Measurements from ENCODE around the gene ONECUT1.

ONECUT1 gene

DNA sequence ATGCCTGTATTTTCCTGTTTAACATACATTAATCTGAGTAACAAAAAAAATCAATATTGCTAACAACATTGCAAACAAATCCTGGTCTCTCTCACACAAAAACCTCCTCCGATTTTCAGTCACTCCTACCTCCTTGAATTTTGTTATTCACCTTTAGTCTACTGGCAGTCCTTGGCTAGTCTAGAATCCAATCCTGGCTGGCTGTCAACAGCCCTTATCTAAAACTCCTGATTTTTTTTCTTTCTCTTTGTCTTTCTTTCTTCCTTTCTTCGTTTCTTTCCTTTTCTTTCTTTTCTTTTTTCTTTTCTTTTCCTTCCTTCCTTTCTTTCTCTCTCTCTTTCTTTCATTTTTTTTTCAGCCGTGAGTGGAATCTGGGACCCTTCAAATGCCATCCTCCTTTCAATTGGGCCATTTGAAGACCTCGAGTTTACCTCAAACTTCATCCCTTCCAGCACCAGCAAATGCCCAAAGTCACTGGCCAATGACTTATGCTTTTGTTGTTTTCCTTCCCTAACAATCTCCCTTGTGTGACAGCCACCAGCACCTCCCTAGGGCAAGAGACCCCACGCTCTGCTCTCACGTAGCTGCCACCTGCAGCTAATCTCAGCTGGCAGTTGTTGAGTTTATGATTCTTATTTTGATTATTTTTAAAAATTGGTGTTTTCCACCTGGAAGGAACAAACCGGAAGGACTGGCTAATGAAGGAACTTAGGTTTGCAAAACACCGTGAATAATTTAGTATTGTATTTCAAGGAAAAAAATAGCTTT lies 6.8 kb upstream of the ONECUT1 start:
- Histone ChIP-seq H3K36me3 (ENCODE audit: insufficient read depth, low read length) (no peaks in the 10 kb centered on the region; the same call in 1 of the 2 replicates), H3K4me1 (ENCODE audit: insufficient read depth, low read length) (peaks cover 80% of the 10 kb centered on the region), H3K27me3 (ENCODE audit: insufficient read depth, low read length) (peaks cover 100% of the 10 kb centered on the region), H3K9ac (ENCODE audit: low read depth, low read length) (no peak overlapping the region), H3K9me3 (ENCODE audit: insufficient read depth, low read depth, low read length) (no peaks in the 10 kb centered on the region), H3K27ac (ENCODE audit: low read depth, low read length) (no peak overlapping the region), H3K4me3 (ENCODE audit: low read length) (no peak overlapping the region)
- WGBS = 30% methylated on average over 7 of the region's 8 CpGs

DNA sequence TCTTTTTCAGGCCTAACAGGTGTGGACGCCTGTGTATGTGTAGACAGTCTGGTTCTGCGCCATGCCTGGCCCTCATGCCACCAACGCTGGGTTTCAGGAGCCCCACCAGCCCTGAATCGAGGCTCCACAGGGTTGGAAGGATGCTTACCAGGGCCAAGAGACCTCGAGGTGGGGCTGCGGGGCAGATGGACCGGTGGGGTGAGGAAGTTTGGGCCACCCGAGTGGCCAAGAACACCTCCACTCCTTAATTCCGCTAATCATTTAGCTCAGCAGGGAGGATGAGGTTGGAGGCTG lies 6.0 kb upstream of the ONECUT1 start:
- no peaks in the 10 kb centered on the region; the same call in 1 of the 2 replicates for H3K36me3 ChIP-seq (ENCODE audit: insufficient read depth, low read length)
- H3K27me3 ChIP-seq (ENCODE audit: insufficient read depth, low read length) = peaks cover 100% of the 10 kb centered on the region
- 47% methylated on average over 7 of the region's 9 CpGs for WGBS
- H3K4me3 ChIP-seq (ENCODE audit: low read length) = no peak overlapping the region
- H3K4me1 ChIP-seq (ENCODE audit: insufficient read depth, low read length) = peaks cover 79% of the 10 kb centered on the region
- H3K9ac ChIP-seq (ENCODE audit: low read depth, low read length) = no peak overlapping the region
- H3K27ac ChIP-seq (ENCODE audit: low read depth, low read length) = no peak overlapping the region
- H3K9me3 ChIP-seq (ENCODE audit: insufficient read depth, low read depth, low read length) = no peaks in the 10 kb centered on the region

DNA sequence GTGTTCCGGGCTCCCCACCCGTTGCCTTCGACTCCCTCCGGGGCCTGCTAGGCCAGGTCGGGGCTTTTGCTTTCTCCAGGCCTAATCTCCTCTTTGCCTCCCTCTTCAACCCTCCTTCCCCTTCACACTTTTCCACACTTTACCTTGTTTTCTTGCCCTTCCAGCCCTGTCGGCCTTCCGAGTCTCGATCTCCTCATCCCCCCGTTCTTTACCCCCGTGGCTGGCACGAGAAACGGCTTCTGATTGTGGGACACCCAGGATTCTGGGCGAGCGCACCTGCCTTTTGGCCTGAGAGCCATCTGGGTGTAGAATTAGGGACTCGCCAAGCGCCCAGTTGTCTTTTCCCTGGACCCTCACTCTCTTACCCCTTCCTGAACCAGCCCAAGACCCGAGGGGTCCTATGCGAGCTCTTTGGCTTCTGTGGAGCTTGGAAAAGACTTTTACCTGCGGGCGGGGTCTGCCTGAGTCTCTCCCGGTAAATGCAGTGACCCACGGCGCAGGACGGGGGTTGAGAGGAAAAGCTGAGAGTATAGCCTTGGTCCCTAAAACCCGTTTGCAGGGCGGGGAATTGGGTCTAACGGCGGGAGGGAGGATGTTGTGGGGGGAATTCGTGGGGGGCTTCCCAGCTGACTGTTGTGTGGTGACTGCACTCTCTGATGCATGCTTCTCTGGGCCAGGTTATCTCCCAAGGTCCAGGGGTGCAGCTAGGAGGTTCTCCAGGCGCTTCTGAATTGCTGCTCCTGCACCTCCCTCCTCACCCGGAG lies 5.5 kb upstream of the ONECUT1 start:
- H3K9ac ChIP-seq (ENCODE audit: low read depth, low read length) = no peak overlapping the region
- 32% methylated on average over 31 of the region's 31 CpGs for WGBS
- no peak overlapping the region for H3K27ac ChIP-seq (ENCODE audit: low read depth, low read length)
- no peaks in the 10 kb centered on the region for H3K9me3 ChIP-seq (ENCODE audit: insufficient read depth, low read depth, low read length)
- peaks cover 100% of the 10 kb centered on the region for H3K27me3 ChIP-seq (ENCODE audit: insufficient read depth, low read length)
- H3K36me3 ChIP-seq (ENCODE audit: insufficient read depth, low read length) = no peaks in the 10 kb centered on the region; the same call in 1 of the 2 replicates
- H3K4me1 ChIP-seq (ENCODE audit: insufficient read depth, low read length) = peaks cover 79% of the 10 kb centered on the region
- H3K4me3 ChIP-seq (ENCODE audit: low read length) = peak overlapping the region; percentile 13; the same call in 1 of the 2 replicates

DNA sequence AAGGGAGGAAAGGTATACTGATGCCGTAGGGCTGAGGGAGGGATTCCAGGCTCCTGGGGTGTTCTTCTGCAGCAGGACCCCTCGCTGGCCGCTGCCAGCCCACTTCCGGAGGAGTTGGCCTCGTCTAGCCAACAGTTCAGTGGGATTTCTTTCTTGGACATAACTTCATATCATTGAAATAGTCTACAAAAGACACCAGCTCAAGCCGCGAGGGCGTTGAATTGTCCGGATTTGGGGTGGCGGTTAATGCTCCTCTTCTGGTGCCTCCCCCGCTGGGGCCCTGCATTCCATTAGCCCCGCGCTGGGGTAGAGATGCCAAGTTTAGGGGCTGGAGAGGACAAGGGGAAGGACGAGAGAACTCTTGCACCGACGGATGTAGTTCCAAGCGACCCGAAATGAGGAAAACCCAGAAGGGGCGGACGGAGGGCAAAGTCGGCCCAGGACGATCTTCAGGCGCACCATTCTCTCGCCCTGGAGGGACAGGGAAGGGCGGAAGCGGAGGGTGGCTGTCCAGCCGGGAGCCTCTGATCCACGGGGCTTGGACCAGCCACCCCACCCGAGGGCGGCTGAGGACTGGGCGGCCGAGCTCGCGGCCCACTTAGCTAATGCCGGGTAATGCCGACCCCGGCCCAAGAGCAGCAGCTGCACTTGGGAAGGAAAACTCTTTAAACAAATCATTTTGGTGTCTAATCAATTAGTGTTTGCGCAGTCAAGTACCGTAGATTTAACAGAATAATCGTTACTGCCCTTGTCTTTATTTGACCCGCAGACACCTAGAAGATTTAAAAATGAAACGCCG lies 4.7 kb upstream of the ONECUT1 start:
- Histone ChIP-seq H3K4me3 (ENCODE audit: low read length) (peak overlapping the region; percentile 13; the same call in 1 of the 2 replicates), H3K4me1 (ENCODE audit: insufficient read depth, low read length) (peaks cover 74% of the 10 kb centered on the region), H3K9ac (ENCODE audit: low read depth, low read length) (no peak overlapping the region), H3K27me3 (ENCODE audit: insufficient read depth, low read length) (peaks cover 99% of the 10 kb centered on the region), H3K9me3 (ENCODE audit: insufficient read depth, low read depth, low read length) (no peaks in the 10 kb centered on the region), H3K36me3 (ENCODE audit: insufficient read depth, low read length) (no peaks in the 10 kb centered on the region), H3K27ac (ENCODE audit: low read depth, low read length) (no peak overlapping the region)
- 28% methylated on average over 43 of the region's 43 CpGs for WGBS

DNA sequence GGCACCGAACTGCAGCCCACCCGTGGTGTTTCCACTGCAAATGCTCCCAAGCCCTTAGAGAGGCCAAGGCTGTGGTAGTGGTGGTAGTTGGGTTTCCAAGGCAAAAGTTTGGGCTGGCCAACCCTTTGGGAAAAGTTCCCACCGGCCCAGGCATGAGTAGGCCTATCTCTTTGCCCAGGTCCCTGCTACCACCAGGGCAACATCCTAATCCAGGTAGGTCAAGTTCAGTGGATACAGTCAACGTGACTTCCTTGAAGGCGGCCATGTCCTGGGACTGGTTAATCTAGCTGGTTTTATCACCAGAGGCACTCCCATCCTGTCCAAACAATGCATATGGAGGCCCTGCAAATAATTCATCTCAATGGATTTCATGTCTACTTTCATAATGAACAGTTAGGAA lies 1.6 kb upstream of the ONECUT1 start:
- Histone ChIP-seq H3K27ac (ENCODE audit: low read depth, low read length) (no peak overlapping the region), H3K27me3 (ENCODE audit: insufficient read depth, low read length) (peaks cover 99% of the 10 kb centered on the region), H3K9ac (ENCODE audit: low read depth, low read length) (no peak overlapping the region), H3K4me3 (ENCODE audit: low read length) (peak overlapping the region; percentile 60; the same call in 1 of the 2 replicates), H3K4me1 (ENCODE audit: insufficient read depth, low read length) (peaks cover 53% of the 10 kb centered on the region), H3K36me3 (ENCODE audit: insufficient read depth, low read length) (no peaks in the 10 kb centered on the region), H3K9me3 (ENCODE audit: insufficient read depth, low read depth, low read length) (no peaks in the 10 kb centered on the region)
- 36% methylated on average over 5 of the region's 5 CpGs for WGBS

DNA sequence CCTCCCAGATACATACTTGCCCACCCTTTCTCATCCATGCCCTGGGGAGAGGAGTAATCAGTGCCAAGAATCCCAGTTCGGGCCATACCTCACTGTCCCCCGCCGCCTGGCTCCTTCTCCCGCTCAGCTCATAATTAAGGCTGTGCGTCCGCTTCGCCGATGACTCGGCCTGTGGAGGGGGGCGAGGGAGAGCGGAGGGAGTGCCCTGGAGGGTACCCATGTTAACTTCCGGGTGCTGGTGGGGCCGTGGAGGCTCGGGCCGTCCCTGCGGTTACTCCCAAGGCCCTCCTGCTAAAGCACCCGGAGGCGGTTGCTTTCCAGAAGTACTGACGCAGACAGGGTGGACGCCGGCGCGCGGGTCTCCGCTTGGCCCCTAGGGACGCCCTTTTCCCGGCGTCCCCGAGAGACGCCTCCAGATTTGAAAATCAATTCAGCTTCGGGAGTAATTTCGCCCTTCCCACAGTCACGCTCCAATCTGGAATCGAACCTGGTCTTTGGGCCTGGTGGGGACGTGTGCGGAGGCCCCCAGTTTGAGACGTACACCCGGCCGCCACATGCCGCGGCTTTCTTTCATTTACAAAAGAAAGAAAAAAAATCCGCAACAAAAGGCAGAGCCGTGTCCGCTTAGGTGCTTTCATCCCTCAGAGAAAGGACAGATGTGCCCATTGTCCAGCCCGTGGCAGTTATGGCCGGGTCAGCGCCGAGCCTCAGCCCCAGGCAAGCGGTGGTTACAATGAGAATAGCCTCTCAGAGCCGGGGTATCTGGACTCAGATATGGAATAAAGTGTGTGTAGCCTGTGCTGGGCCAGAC lies 1.0 kb upstream of the ONECUT1 start:
- Histone ChIP-seq H3K27me3 (ENCODE audit: insufficient read depth, low read length) (peaks cover 99% of the 10 kb centered on the region), H3K27ac (ENCODE audit: low read depth, low read length) (no peak overlapping the region), H3K9me3 (ENCODE audit: insufficient read depth, low read depth, low read length) (no peaks in the 10 kb centered on the region), H3K9ac (ENCODE audit: low read depth, low read length) (no peak overlapping the region), H3K4me3 (ENCODE audit: low read length) (peak overlapping the region; percentile 60), H3K36me3 (ENCODE audit: insufficient read depth, low read length) (no peaks in the 10 kb centered on the region), H3K4me1 (ENCODE audit: insufficient read depth, low read length) (peaks cover 49% of the 10 kb centered on the region)
- WGBS = 3% methylated on average over 50 of the region's 50 CpGs

DNA sequence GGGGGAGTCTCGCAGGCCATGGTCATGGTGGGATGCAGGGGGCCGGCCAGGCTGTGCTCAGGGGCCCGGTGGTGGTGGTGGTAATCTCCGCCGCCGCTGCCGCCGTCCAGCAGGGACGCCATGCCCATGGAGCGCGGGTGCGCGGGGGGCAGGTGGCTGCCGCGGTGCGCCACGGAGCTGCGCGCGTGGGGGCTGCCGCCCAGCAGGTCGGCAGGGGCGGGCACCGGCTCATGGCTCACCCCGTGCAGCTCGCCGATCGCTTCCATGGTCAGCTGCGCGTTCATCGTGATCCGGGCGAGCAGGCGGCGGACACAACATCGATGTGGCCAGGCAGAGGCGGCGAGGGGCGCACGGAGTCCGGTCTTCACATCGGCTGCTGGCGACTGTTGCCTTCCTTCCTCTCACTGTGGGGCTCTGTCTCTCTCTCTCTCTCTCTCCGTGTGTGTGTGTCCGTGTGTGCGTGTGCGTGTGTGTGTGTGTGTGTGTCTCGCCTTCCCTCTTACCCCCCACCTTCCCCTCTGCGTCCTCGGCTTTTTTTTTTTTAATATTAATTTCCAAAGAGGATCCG lies 451 bp downstream of the ONECUT1 start:
- H3K9ac ChIP-seq (ENCODE audit: low read depth, low read length) = no peak overlapping the region
- peaks cover 50% of the 10 kb centered on the region for H3K4me1 ChIP-seq (ENCODE audit: insufficient read depth, low read length)
- no peak overlapping the region for H3K27ac ChIP-seq (ENCODE audit: low read depth, low read length)
- H3K36me3 ChIP-seq (ENCODE audit: insufficient read depth, low read length) = no peaks in the 10 kb centered on the region
- H3K4me3 ChIP-seq (ENCODE audit: low read length) = peak overlapping the region; percentile 60
- 2% methylated on average over 46 of the region's 51 CpGs for WGBS
- H3K9me3 ChIP-seq (ENCODE audit: insufficient read depth, low read depth, low read length) = no peaks in the 10 kb centered on the region
- H3K27me3 ChIP-seq (ENCODE audit: insufficient read depth, low read length) = peaks cover 99% of the 10 kb centered on the region

DNA sequence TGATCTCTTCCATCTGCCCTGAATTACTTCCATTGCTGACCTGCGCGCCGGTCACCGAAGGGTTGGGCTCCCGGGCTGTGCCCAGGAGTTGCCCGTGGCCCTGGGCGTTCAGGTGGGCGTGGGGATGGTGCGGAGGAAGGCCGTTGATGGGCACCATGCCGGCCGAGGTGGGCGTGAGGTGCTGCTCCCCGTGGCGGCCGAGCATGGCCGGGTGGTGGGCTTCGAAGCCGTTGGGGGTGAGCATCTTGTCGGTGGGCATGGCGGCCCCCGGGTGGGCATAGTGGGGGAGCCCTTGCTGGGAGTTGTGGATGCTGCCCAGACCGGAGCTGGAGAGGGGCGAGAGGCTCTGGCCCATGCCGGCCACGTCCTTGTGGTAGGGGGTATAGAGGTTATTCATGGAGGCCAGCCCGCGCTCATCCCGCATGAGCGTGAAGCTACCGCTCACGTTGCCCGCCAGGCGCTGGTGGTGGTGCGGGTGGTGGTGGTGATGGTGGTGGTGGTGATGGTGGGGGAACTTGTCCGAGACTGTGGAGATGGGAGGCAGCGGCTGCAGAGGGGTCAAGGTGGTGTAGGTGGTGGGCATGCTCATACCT lies 1.0 kb downstream of the ONECUT1 start:
- Histone ChIP-seq H3K4me1 (ENCODE audit: insufficient read depth, low read length) (peaks cover 44% of the 10 kb centered on the region), H3K27ac (ENCODE audit: low read depth, low read length) (no peak overlapping the region), H3K27me3 (ENCODE audit: insufficient read depth, low read length) (peaks cover 99% of the 10 kb centered on the region), H3K36me3 (ENCODE audit: insufficient read depth, low read length) (no peaks in the 10 kb centered on the region), H3K9ac (ENCODE audit: low read depth, low read length) (no peak overlapping the region), H3K4me3 (ENCODE audit: low read length) (peak overlapping the region; percentile 60; the same call in 1 of the 2 replicates), H3K9me3 (ENCODE audit: insufficient read depth, low read depth, low read length) (no peaks in the 10 kb centered on the region)
- 11% methylated on average over 37 of the region's 37 CpGs for WGBS

DNA sequence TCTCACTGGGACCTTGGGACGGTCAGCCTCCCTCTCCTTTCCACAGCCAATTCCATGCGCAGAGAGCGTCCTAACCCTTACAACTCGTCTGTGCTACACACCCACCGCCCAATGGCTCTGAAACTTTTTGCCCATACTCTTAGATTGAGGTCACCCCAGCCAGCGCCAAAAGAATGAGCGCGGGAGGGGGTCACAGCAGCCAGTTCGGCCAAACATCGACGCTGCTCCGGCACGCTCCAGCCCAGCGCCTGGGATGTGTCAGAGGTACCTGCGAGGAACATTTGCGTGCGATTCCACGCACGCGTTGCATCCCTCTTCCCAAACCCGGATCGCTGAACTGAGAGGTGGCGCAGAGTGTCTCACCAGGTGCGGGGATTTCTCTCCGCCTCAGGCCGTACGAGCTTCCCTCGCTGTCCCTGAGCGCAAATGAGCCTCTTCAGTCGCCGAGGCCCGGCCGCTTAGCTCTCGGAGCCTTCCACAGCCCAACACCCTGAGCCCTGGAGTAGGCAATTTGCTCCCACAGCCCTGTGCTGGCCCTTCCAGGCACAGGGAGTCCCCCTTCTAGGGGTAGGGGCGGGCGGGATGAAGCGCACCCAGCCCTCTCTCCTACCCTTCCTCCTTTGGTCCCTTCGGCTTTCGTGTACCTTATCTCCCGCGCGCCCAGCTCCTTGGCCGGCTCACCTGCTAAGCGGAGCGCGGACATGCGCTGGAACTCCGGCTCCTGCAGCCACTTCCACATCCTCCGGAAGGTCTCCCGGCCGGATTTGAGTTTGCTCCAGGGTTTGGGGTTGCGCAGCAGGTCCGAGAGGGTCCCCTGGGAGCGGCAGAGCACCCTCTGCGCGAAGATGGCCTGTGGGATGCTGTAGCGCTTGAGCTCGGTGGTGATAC lies 1.8 kb downstream of the ONECUT1 start:
- Histone ChIP-seq H3K4me3 (ENCODE audit: low read length) (peak overlapping the region; percentile 60), H3K9me3 (ENCODE audit: insufficient read depth, low read depth, low read length) (no peaks in the 10 kb centered on the region), H3K27me3 (ENCODE audit: insufficient read depth, low read length) (peaks cover 99% of the 10 kb centered on the region), H3K36me3 (ENCODE audit: insufficient read depth, low read length) (no peaks in the 10 kb centered on the region), H3K27ac (ENCODE audit: low read depth, low read length) (no peak overlapping the region), H3K4me1 (ENCODE audit: insufficient read depth, low read length) (peaks cover 37% of the 10 kb centered on the region), H3K9ac (ENCODE audit: low read depth, low read length) (no peak overlapping the region)
- WGBS = 3% methylated on average over 58 of the region's 58 CpGs
